Activated naive CD8-positive, alpha-beta T cell treated with anti-CD3 and anti-CD28 coated beads, Interleukin-2, amount 10 ng/mL, durations not matched to agents 7 days and 5 days (primary cell): ENCODE data around the gene CLDN7. TPM values are rescaled to one million over a fixed set of nuclear protein-coding genes. Genes with fewer than 3 reads are reported as not detected.

Experiments used
- ATAC-seq: fragments of 150-1000 bp; cut with Tn5 transposase; one replicate; pipeline ENCODE4 v1.10.0; 2021; ENCODE audit warnings: low read depth, moderate library complexity
- POLR2A ChIA-PET: fragments of 350-600 bp; sonication (Branson Sonifier 250); formaldehyde crosslinking; loops from one replicate; lab custom pipeline; 2021; ENCODE audit warnings: antibody characterized with exemption; lab: Charles Lee
- DNase-seq: peaks from one replicate; pipeline ENCODE4 v3.0.0; 2021
- H3K27ac Mint-ChIP-seq: one replicate; pipeline ENCODE4 v1.8.0; 2022; ENCODE audit warnings: mild to moderate bottlenecking, mixed read lengths
- H3K27me3 Mint-ChIP-seq: one replicate; pipeline ENCODE4 v1.8.0; 2022; ENCODE audit warnings: mild to moderate bottlenecking, moderate library complexity, mixed read lengths
- H3K36me3 Mint-ChIP-seq: one replicate; pipeline ENCODE4 v1.8.0; 2021; ENCODE audit warnings: mild to moderate bottlenecking, mixed read lengths
- H3K4me1 Mint-ChIP-seq: one replicate; pipeline ENCODE4 v1.8.0; 2021; ENCODE audit warnings: mixed read lengths
- H3K4me3 Mint-ChIP-seq: one replicate; pipeline ENCODE4 v1.8.0; 2022; ENCODE audit warnings: mild to moderate bottlenecking, moderate library complexity, mixed read lengths
- H3K9me3 Mint-ChIP-seq: one replicate; pipeline ENCODE4 v1.8.0; 2021; ENCODE audit warnings: mixed read lengths
- total RNA-seq, 2 experiments: library from RNA; stranded (reverse); gene quantifications; one replicate each; pipeline ENCODE4 v1.2.3, GENCODE V29; 2021

Gene CLDN7
- total RNA-seq, 2 experiments from 2014 or later, result 1.7 to 2.6 TPM

DNA sequence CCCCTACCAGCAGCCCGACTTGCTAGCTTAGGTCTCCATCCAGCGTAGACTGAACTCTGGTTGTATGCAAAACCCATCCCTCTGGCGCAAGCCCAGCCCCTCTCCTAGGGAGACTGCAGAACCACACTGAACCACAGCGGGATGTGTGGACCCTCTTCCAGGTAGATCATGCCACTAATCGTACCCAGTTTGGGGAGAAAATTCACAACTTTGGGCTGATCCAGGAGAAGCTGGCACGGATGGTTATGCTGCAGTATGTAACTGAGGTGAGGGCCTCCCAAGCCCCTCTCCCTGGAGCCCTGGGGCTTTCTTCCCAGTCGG is 39.3 kb downstream of the CLDN7 start:
- no peaks in the 10 kb centered on the region for H3K9me3 Mint-ChIP-seq
- H3K27me3 Mint-ChIP-seq, result no peaks in the 10 kb centered on the region
- DNase-seq, result no peak
- ATAC-seq, result no peak
- POLR2A ChIA-PET, result interaction anchor here (8.9 kb wide), 1 partner anchor 15 kb away, joined by 162 read pairs; the partner anchor contains the start of genes DVL2, GABARAP and PHF23
- H3K27ac Mint-ChIP-seq, result no peak overlapping the region
- no peak overlapping the region for H3K4me3 Mint-ChIP-seq
- H3K36me3 Mint-ChIP-seq, result peaks cover 6% of the 10 kb centered on the region
- H3K4me1 Mint-ChIP-seq, result peaks cover 26% of the 10 kb centered on the region

DNA sequence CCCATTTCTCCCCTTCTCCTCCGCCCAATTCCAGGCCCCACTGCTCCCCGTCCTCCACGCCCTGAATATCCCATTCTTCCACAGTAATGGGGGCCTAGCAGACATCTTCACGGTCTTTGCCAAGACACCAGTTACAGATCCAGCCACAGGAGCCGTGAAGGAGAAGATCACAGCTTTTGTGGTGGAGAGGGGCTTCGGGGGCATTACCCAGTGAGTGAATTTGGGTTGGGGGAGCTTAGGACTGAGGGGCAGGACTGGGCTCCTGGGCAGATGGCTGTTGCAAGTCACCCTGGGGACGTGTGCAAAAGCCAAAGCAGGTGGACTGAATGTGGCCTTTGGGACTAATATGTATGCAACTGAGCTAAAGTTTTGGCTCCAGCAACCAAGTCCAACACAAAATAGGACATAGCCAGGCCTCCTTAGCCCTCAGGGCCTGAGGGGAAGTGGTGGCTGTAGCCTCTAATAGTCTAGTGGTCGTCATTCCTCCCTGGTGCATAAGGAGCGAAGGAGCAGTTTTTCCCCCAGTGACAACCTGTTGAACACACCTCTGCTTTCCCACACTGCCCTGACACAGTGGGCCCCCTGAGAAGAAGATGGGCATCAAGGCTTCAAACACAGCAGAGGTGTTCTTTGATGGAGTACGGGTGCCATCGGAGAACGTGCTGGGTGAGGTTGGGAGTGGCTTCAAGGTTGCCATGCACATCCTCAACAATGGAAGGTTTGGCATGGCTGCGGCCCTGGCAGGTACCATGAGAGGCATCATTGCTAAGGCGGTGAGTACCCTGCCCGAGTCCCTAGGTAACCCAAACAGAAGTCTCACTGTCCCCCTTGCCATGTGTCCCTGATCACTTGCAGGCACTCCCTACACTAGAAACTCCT is 39.9 kb downstream of the CLDN7 start:
- Mint-ChIP-seq H3K36me3 (peaks cover 5% of the 10 kb centered on the region), H3K27me3 (no peaks in the 10 kb centered on the region), H3K9me3 (no peaks in the 10 kb centered on the region), H3K4me1 (peaks cover 30% of the 10 kb centered on the region), H3K27ac (peak overlapping the region; percentile 40), H3K4me3 (no peak overlapping the region)
- ATAC-seq, result no peak
- POLR2A ChIA-PET, result interaction anchor here (8.9 kb wide), 1 partner anchor 15 kb away, joined by 162 read pairs; the partner anchor contains the start of genes DVL2, GABARAP and PHF23
- no peak for DNase-seq

DNA sequence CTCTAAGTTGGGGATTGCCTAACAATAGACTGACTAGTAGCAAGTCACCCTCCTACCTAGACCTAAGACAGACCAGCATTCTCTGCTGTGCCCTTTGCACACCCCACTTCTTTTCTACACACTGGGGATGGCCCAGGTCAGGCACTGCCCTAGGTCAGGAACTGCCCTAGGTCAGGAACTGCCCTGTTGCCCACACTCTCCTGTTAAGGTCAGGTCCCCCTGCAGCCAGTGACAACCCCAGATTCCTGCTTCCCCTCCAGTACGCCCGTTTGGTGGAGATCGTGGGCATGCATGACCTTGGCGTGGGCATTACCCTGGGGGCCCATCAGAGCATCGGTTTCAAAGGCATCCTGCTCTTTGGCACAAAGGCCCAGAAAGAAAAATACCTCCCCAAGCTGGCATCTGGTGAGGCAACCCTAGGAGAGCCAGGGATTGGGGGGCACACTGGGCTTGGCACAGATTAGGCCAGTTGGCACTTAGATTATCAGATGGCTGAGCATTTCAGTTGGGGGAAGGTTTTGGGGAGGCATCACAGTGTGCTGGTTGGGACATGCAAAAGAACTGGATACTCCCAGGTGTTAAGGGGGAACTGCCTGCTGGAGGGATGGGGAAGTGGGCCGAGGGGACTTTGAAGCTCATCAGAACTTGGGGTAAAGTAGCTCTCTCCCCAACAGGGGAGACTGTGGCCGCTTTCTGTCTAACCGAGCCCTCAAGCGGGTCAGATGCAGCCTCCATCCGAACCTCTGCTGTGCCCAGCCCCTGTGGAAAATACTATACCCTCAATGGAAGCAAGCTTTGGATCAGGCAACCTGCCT is 40.8 kb downstream of the CLDN7 start:
- DNase-seq, result no peak
- peak overlapping the region; percentile 95 for H3K27ac Mint-ChIP-seq

DNA sequence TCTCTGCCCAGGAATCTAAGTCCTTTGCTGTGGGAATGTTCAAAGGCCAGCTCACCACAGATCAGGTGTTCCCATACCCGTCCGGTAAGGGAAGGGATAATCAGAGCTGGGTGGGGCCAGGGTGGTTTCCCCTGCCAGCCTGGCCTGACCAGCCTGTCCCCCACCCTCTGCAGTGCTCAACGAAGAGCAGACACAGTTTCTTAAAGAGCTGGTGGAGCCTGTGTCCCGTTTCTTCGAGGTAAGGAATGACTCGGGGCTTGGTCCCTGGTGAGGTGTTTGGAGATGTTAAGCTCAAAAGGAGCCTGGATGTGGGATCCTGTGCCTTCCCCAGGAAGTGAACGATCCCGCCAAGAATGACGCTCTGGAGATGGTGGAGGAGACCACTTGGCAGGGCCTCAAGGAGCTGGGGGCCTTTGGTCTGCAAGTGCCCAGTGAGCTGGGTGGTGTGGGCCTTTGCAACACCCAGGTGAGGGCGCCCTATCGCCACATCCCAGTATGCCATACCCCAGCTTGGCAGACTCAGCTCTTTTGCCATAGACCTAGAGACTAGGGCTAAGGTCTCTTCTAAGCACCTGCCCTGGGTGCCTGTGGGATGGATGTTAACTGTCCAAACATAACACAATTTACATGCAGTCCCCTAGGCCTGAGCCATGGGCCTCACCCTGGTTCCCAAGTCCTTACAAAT is 41.5 kb downstream of the CLDN7 start:
- ATAC-seq, result peak; percentile 54
- Mint-ChIP-seq H3K4me3 (peak overlapping the region; percentile 97), H3K4me1 (peaks cover 41% of the 10 kb centered on the region), H3K36me3 (peaks cover 5% of the 10 kb centered on the region), H3K27ac (peak overlapping the region; percentile 95), H3K27me3 (no peaks in the 10 kb centered on the region), H3K9me3 (no peaks in the 10 kb centered on the region)
- POLR2A ChIA-PET, result interaction anchor here (0.8 to 8.9 kb wide), 8 partner anchors 16 to 185 kb away, joined by 3 to 162 read pairs (median 5); partner anchors contain the start of genes ACAP1, CTDNEP1, DVL2 and ELP5
- DNase-seq, result peak; percentile 71

More for the DNA sequence above, 40.8 kb downstream of the CLDN7 start:
- Mint-ChIP-seq H3K4me1 (peaks cover 33% of the 10 kb centered on the region), H3K4me3 (peak overlapping the region; percentile 97), H3K27me3 (no peaks in the 10 kb centered on the region), H3K9me3 (no peaks in the 10 kb centered on the region), H3K36me3 (peaks cover 5% of the 10 kb centered on the region)
- no peak for ATAC-seq
- POLR2A ChIA-PET, result interaction anchor here (0.8 to 8.9 kb wide), 8 partner anchors 16 to 186 kb away, joined by 3 to 162 read pairs (median 5); partner anchors contain the start of genes ACAP1, CTDNEP1, DVL2 and ELP5

DNA sequence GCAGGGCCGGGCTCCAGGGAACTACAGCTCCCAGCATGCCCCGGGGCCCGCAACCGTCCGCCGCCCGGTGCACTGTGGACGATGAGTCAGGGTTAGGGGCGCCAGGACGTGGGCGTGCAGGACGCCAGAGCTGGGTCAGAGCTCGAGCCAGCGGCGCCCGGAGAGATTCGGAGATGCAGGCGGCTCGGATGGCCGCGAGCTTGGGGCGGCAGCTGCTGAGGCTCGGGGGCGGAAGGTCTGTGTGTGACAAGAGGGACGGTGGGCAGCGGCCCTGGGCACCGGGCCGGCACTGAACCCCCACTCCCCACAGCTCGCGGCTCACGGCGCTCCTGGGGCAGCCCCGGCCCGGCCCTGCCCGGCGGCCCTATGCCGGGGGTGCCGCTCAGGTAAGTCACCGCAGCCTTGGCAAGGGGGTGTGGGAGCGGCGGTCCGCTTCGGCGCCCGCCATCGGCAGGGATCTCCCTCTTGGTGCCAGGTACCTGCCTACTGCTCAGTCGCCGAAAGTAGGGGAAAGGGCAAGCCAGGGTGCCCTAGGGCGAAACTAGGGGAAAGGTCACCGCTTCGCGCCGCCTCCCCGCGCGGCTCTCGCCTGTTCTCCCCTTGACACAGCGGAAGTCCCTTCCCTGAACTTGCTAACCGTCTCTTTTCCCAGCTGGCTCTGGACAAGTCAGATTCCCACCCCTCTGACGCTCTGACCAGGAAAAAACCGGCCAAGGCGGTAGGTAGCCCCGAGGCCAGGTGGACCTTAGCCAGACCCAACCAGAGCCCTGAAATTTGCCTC is 42.3 kb downstream of the CLDN7 start, which contains the start of the genes ACADVL and DLG4:
TSS of gene ACADVL (plus strand) at position 127 of the 781 bp plus-strand sequence. CDS start at position 174, 47 bp downstream.
TSS of gene DLG4 (minus strand) at position 25 of the 781 bp plus-strand sequence.
- POLR2A ChIA-PET, result interaction anchor here (0.6 to 8.9 kb wide), 13 partner anchors 10 to 185 kb away, joined by 3 to 162 read pairs (median 3); partner anchors contain the start of genes ACAP1, CTDNEP1, DVL2 and ELP5
- Mint-ChIP-seq H3K36me3 (peaks cover 3% of the 10 kb centered on the region), H3K27ac (peak within 1 kb of the TSS; percentile 95), H3K9me3 (no peaks in the 10 kb centered on the region), H3K4me3 (peak within 1 kb of the TSS; percentile 97), H3K27me3 (no peaks in the 10 kb centered on the region), H3K4me1 (peaks cover 42% of the 10 kb centered on the region)
- peak; percentile 82 for DNase-seq
- peak; percentile 74 for ATAC-seq

DNA sequence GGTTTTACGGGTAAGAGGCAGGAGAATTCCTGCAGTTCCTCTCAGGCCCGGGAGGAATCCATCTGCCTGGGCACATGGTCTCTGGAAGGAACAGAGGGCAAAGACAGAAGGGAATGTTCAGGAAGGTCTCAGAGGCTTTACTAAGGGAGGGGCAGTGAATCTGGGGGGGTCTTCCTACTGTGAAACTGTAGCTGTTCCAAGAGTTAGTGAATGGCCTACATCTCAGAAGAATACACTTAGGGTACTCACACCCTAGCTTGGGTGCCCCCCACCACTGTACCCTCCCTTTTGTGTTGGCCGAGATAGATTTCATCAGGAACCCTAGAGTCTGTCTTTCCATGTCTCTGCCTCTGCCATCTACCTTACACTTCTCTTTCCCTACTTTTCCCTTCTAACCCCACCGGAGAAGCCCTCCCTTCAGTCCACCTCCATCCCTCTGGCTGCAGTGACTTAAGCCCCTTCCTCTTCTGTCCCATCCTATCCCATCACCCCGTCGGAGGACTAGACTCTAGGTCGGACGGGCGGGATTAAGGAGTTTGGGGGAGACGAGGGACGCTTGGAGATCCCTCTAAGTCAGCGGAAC is 43.0 kb downstream of the CLDN7 start:
- Mint-ChIP-seq H3K36me3 (peaks cover 3% of the 10 kb centered on the region), H3K9me3 (no peaks in the 10 kb centered on the region), H3K27ac (peak overlapping the region; percentile 95), H3K4me3 (peak overlapping the region; percentile 97), H3K27me3 (no peaks in the 10 kb centered on the region), H3K4me1 (peaks cover 49% of the 10 kb centered on the region)
- POLR2A ChIA-PET, result interaction anchor here (0.6 to 8.9 kb wide), 10 partner anchors 9 to 184 kb away, joined by 3 to 162 read pairs (median 3); partner anchors contain the start of genes ACAP1, CTDNEP1, DVL2 and ELP5
- DNase-seq (no peak), ATAC-seq (no peak)

DNA sequence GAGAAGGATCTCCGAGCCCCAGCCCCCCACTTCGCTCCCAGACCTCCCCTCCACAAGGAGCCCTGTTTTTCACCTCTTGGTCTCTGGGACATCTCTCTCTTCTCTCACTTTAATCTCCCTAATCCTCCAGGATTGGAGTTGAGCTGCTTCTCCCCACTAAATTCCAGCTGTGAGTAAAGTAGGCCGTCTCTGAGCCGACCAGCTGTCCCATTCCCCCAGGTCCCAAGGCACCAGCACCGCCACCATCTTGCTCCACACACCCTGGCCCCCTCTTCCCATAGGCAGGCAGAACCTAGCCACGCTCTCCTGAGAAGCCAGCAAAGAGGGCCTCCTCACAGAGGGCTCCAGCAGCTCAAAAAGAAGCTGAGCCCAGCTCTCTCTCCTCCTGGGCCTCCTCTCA is 43.5 kb downstream of the CLDN7 start:
- Mint-ChIP-seq H3K4me3 (peak overlapping the region; percentile 88), H3K4me1 (peaks cover 55% of the 10 kb centered on the region), H3K36me3 (peaks cover 3% of the 10 kb centered on the region), H3K9me3 (no peaks in the 10 kb centered on the region), H3K27me3 (no peaks in the 10 kb centered on the region), H3K27ac (peak overlapping the region; percentile 73)
- no peak for ATAC-seq
- no peak for DNase-seq
- POLR2A ChIA-PET, result interaction anchor here (1.2 to 8.9 kb wide), 4 partner anchors 8 to 32 kb away, joined by 3 to 162 read pairs (median 10); partner anchors contain the start of genes CTDNEP1, DVL2, ELP5 and GABARAP

DNA sequence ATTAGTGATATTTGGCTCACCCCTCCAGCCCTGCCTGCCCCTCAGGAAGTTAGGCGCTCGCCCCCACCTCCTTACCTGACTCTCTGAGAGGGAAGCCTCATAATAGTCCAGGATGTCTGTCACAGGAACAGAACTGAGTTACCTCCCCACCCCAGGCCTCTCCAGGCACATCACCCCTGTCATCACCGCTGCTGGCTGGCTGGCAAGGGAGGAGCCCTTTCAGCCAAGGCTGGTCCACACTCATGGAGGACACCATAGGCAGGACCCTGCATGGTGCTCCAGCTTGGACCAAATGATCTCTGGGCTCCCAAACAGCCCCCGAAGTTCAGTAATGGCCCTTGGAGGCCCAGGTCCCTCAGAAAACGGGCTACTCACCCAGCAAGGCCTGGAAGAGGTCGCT is 44.1 kb downstream of the CLDN7 start:
- POLR2A ChIA-PET, result interaction anchor here (1.5 to 8.9 kb wide), 2 partner anchors 14 to 19 kb away, joined by 3 to 162 read pairs; partner anchors contain the start of genes DVL2, GABARAP and PHF23
- no peak for DNase-seq
- no peaks in the 10 kb centered on the region for H3K27me3 Mint-ChIP-seq

DNA sequence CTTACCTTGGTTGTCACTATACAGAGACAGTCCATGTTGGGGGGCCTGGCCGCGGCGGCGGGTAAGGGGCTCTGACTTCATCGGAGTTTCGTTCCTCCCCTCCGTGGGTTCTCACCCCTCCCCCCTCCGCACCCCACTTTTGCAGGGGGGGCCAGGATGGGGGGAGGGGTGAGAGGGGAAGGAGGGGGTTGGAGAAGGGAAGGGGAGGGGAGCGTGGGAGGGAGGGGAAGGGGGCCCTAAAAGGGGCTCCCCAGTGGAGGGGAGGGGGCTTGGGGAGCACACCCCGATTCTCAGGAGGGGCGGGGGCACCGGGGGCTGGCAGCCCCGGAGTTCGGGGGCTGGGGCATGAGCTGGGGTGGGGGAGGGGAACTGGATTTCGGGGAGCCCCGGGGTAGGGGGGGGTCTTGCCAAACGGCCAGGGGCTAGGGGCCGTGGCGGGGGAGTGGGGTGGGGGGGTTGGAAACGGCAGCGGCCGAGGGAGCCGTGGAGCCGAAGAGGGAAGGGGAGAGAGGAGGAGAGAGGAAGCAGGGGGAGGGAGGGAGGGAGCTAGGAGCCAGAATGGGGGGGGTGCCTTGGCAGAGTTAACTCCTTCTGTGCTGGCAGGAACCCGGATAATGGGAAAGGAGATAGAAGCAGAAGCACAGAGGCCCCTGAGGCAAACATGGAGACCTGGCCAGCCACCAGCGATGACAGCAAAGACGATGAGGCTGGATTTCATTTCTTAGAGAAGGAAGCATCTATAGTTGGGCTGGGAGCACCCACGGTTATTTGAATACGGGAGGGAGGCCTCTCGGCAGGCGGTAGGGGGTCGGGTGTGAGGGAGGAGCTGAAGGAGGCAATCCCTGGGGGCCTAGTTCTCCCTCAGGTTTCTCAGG is 44.9 kb downstream of the CLDN7 start:
- POLR2A ChIA-PET, result interaction anchor here (0.5 to 8.9 kb wide), 2 partner anchors 20 to 133 kb away, joined by 3 to 162 read pairs; partner anchors contain the start of genes DVL2, GABARAP and PHF23
- H3K27ac Mint-ChIP-seq, result peak overlapping the region; percentile 73
- ATAC-seq, result no peak
- H3K4me3 Mint-ChIP-seq, result peak overlapping the region; percentile 97
- no peaks in the 10 kb centered on the region for H3K9me3 Mint-ChIP-seq
- DNase-seq, result peak; percentile 47
- H3K36me3 Mint-ChIP-seq, result peaks cover 1% of the 10 kb centered on the region
- H3K4me1 Mint-ChIP-seq, result peaks cover 61% of the 10 kb centered on the region
- H3K27me3 Mint-ChIP-seq, result no peaks in the 10 kb centered on the region

More for the DNA sequence above, 44.1 kb downstream of the CLDN7 start:
- no peak for ATAC-seq
- peak overlapping the region; percentile 88 for H3K4me3 Mint-ChIP-seq
- H3K27ac Mint-ChIP-seq, result peak overlapping the region; percentile 73
- peaks cover 60% of the 10 kb centered on the region for H3K4me1 Mint-ChIP-seq
- H3K36me3 Mint-ChIP-seq, result peaks cover 1% of the 10 kb centered on the region
- no peaks in the 10 kb centered on the region for H3K9me3 Mint-ChIP-seq

DNA sequence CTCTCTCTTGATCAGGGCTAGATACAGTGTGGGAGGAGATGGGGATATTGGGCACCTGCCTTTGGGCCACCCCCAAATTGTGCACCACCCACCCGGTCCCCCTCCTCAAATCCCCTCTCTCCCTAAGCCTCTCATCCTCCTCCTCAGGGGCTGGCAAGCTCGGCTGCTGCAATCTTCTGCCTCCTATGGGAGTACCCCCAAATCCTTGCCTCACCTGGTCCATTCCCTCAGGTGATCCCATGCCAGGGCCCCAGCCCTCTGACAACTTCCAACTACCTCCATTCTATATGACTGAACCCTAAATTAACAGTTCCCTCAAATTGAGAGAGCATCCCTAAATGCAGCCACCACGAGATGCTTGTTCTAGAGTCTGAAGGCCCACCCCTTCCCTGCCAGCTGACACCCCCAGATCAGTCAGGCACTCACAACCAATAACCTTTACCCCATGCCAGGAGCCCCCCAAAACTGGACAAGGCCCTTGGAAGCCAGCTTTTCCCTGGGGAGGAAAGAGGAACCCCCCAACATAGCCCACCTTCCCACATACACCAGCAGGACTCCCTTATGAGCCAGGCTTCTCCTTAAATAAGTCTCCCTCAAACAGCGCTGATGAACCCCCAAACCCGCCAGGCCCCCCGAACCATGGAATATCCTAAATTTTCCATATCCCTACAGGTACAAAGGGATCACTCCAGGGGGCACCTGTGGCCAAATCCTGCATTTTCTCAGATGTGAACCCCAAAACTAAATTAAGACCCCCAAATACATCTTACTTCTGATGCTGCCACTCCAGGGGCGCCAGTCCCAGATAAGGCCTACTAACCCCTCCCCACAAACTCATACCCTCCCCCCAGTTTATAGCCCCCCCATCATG is 45.8 kb downstream of the CLDN7 start:
- H3K27me3 Mint-ChIP-seq, result no peaks in the 10 kb centered on the region
- no peak for ATAC-seq
- H3K27ac Mint-ChIP-seq, result peak overlapping the region; percentile 39
- peaks cover 1% of the 10 kb centered on the region for H3K36me3 Mint-ChIP-seq
- POLR2A ChIA-PET, result interaction anchor here (0.9 to 8.9 kb wide), 5 partner anchors 9 to 181 kb away, joined by 3 to 162 read pairs (median 8); partner anchors contain the start of genes DVL2, GABARAP, PHF23 and SLC16A13
- no peaks in the 10 kb centered on the region for H3K9me3 Mint-ChIP-seq
- peak overlapping the region; percentile 97 for H3K4me3 Mint-ChIP-seq
- DNase-seq, result no peak
- H3K4me1 Mint-ChIP-seq, result peaks cover 64% of the 10 kb centered on the region
